Measurements from ENCODE around the gene CDK19. TPM values are rescaled to one million over a fixed set of nuclear protein-coding genes. Genes with fewer than 3 reads are reported as not detected.

CDK19 gene
- total RNA-seq, 1 experiment from 2014 or later: 36.8 TPM

- Histone ChIP-seq H3K36me3 (ENCODE audit: low read depth) (no peaks in the 10 kb centered on the region), H3K9me3 (ENCODE audit: insufficient read depth, low read depth) (no peaks in the 10 kb centered on the region; the same call in 1 of the 2 replicates), H2AFZ (no peak overlapping the region), H3K4me3 (no peak overlapping the region), H3K27me3 (ENCODE audit: insufficient read depth, low read depth) (no peaks in the 10 kb centered on the region), H4K20me1 (ENCODE audit: insufficient read depth) (no peaks in the 10 kb centered on the region), H3F3A (ENCODE audit: insufficient read depth, low read depth) (no peaks in the 10 kb centered on the region), H3K27ac (no peak overlapping the region), H3K9me2 (ENCODE audit: insufficient read depth) (no peaks in the 10 kb centered on the region), H3K4me2 (no peak overlapping the region), H3K79me2 (ENCODE audit: low read depth) (no peaks in the 10 kb centered on the region), H3K4me1 (replicated peaks; ENCODE audit: insufficient read depth) (no peaks in the 10 kb centered on the region)
- ChIA-PET POLR2A (ENCODE audit: unreplicated experiment) (no interaction called here), CTCF (interaction anchor here (0.5 to 0.6 kb wide), 2 partner anchors 141 to 239 kb away, joined by 3 to 6 read pairs; no protein-coding TSS in a partner anchor)
- TF ChIP-seq CTCF (conservative IDR thresholded peaks at IDR 0.05): no peak
- no peak for DNase-seq
- intact Hi-C loops (cut with micrococcal nuclease; ENCODE audit: unreplicated experiment): no loop called here
- no TSS peak for BruUV-seq (replicated peaks)
Observed at GRCh38 chr6:110642711-110643110, 172.6 kb downstream of the CDK19 start.

GRCh38 chr6:110636781-110637180, 178.5 kb downstream of the CDK19 start:
- Histone ChIP-seq H4K20me1 (ENCODE audit: insufficient read depth) (no peaks in the 10 kb centered on the region), H3K9me2 (ENCODE audit: insufficient read depth) (no peaks in the 10 kb centered on the region), H3K27me3 (ENCODE audit: insufficient read depth, low read depth) (no peaks in the 10 kb centered on the region), H3K4me1 (replicated peaks; ENCODE audit: insufficient read depth) (no peaks in the 10 kb centered on the region), H3K4me2 (no peak overlapping the region), H3K4me3 (no peak overlapping the region), H3K79me2 (ENCODE audit: low read depth) (no peaks in the 10 kb centered on the region), H3K9me3 (ENCODE audit: insufficient read depth, low read depth) (no peaks in the 10 kb centered on the region), H3K27ac (no peak overlapping the region), H3K36me3 (ENCODE audit: low read depth) (no peaks in the 10 kb centered on the region), H2AFZ (no peak overlapping the region), H3F3A (ENCODE audit: insufficient read depth, low read depth) (no peaks in the 10 kb centered on the region)
- intact Hi-C loops (cut with micrococcal nuclease; ENCODE audit: unreplicated experiment): no loop called here
- TF ChIP-seq EZH2 (IDR thresholded peaks at IDR 0.05; ENCODE audit: low read depth) (no peak), CTCF (conservative IDR thresholded peaks at IDR 0.05) (no peak)
- ChIA-PET CTCF (no interaction called here), POLR2A (ENCODE audit: unreplicated experiment) (no interaction called here)
- BruUV-seq (replicated peaks): no TSS peak
- DNase-seq: no peak

GRCh38 chr6:110635096-110635495, 180.2 kb downstream of the CDK19 start:
- H3K9me3 ChIP-seq (ENCODE audit: insufficient read depth, low read depth): no peaks in the 10 kb centered on the region
- CTCF ChIA-PET: no interaction called here
- no peaks in the 10 kb centered on the region for H3K27me3 ChIP-seq (ENCODE audit: insufficient read depth, low read depth)
- intact Hi-C loops (cut with micrococcal nuclease; ENCODE audit: unreplicated experiment): no loop called here
- no peak overlapping the region for H3K4me3 ChIP-seq
- no peak overlapping the region for H3K27ac ChIP-seq
- no TSS peak for BruUV-seq (replicated peaks)
- no peaks in the 10 kb centered on the region for H3K36me3 ChIP-seq (ENCODE audit: low read depth)
- H3K4me2 ChIP-seq: no peak overlapping the region
- H3F3A ChIP-seq (ENCODE audit: insufficient read depth, low read depth): no peaks in the 10 kb centered on the region
- no peak overlapping the region for H2AFZ ChIP-seq
- POLR2A ChIA-PET (ENCODE audit: unreplicated experiment): no interaction called here
- H4K20me1 ChIP-seq (ENCODE audit: insufficient read depth): no peaks in the 10 kb centered on the region
- no peak for DNase-seq
- TF ChIP-seq CTCF (conservative IDR thresholded peaks at IDR 0.05) (no peak), EZH2 (IDR thresholded peaks at IDR 0.05; ENCODE audit: low read depth) (no peak)
- H3K4me1 ChIP-seq (replicated peaks; ENCODE audit: insufficient read depth): no peaks in the 10 kb centered on the region
- no peaks in the 10 kb centered on the region for H3K79me2 ChIP-seq (ENCODE audit: low read depth)
- H3K9me2 ChIP-seq (ENCODE audit: insufficient read depth): no peaks in the 10 kb centered on the region

Measured in PC-9 (cell line).